ENCODE results near the gene ZSCAN2. TPM values are rescaled to one million over a fixed set of nuclear protein-coding genes. Genes with fewer than 3 reads are reported as not detected.

The ZSCAN2 gene
- polyA plus RNA-seq, 3 donors = 28.3 to 30.9 (median 29.4) TPM

- no peak for DNase-seq (ENCODE audit: extremely low read depth in 1 of 11, low read depth in 9 of 11, low spot score in 4 of 11)
These were observed 9.0 kb upstream of the ZSCAN2 start for GRCh38 chr15:84591815-84592214.

- DNase-seq (ENCODE audit: extremely low read depth in 1 of 11, low read depth in 9 of 11, low spot score in 4 of 11) = no peak
These were observed 6.1 kb upstream of the ZSCAN2 start for GRCh38 chr15:84594617-84595290.

GRCh38 chr15:84595660-84596059 lies 5.1 kb upstream of the ZSCAN2 start:
- DNase-seq (ENCODE audit: extremely low read depth in 1 of 11, low read depth in 9 of 11, low spot score in 4 of 11) = no peak

- no peak for DNase-seq (ENCODE audit: extremely low read depth in 1 of 11, low read depth in 9 of 11, low spot score in 4 of 11)
These were observed 3.5 kb upstream of the ZSCAN2 start for GRCh38 chr15:84597296-84597695.

GRCh38 chr15:84598250-84598649 lies 2.6 kb upstream of the ZSCAN2 start:
- no peak for DNase-seq (ENCODE audit: extremely low read depth in 1 of 11, low read depth in 9 of 11, low spot score in 4 of 11)

- peak in 3 of 11 donors; percentile 28 to 38 (median 34) for DNase-seq (ENCODE audit: extremely low read depth in 1 of 11, low read depth in 9 of 11, low spot score in 4 of 11)
These were observed 1.8 kb upstream of the ZSCAN2 start for GRCh38 chr15:84598993-84599392.

GRCh38 chr15:84599906-84600305 lies 903 bp upstream of the ZSCAN2 start:
- DNase-seq (ENCODE audit: extremely low read depth in 1 of 11, low read depth in 9 of 11, low spot score in 4 of 11) = no peak

DNA sequence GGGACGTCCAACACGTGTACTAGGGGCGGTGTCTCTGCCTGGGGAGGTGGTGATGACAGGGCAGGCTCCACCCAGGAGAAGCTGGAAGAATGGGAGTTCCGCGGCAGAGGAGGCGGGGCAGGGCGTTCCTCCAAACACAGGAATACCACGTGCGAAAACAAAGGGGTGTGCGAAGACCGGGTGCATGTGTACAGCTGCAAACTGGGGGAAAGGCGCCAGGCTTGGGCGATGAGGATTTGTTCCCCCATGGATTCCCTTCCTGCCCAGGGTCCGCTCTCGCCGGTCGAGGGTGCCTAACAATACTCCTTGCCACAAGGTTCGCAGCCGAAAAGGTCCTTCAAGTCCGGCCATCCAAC lies 500 bp upstream of the ZSCAN2 start:
- DNase-seq (ENCODE audit: extremely low read depth in 1 of 11, low read depth in 9 of 11, low spot score in 4 of 11) = peak in 7 of 11 donors; percentile 55 to 69 (median 63)

GRCh38 chr15:84601555-84601838 lies 688 bp downstream of the ZSCAN2 start:
- no peak for DNase-seq (ENCODE audit: extremely low read depth in 1 of 11, low read depth in 9 of 11, low spot score in 4 of 11)

GRCh38 chr15:84603630-84604379 lies 3.0 kb downstream of the ZSCAN2 start:
- DNase-seq (ENCODE audit: extremely low read depth in 1 of 11, low read depth in 9 of 11, low spot score in 4 of 11) = no peak

- DNase-seq (ENCODE audit: extremely low read depth in 1 of 11, low read depth in 9 of 11, low spot score in 4 of 11) = no peak
These were observed 4.2 kb downstream of the ZSCAN2 start for GRCh38 chr15:84604826-84605553.

DNA sequence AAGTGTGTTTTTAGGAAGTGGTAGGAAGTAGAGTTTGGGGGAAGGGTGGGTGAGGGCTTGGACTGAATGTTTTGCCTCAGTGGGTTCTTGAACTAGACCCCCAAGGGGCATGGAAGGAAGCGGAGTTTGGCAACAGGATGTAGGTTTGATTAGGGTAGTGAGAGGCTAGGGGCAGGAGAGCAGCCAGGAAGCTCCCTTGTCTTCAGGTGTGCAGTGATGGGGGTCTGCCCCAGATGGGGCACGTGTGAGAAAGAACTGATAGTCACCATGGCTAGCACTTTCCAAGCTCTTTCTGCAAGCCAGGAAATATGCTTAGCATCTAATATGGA lies 4.7 kb downstream of the ZSCAN2 start:
- DNase-seq (ENCODE audit: extremely low read depth in 1 of 11, low read depth in 9 of 11, low spot score in 4 of 11) = no peak

DNA sequence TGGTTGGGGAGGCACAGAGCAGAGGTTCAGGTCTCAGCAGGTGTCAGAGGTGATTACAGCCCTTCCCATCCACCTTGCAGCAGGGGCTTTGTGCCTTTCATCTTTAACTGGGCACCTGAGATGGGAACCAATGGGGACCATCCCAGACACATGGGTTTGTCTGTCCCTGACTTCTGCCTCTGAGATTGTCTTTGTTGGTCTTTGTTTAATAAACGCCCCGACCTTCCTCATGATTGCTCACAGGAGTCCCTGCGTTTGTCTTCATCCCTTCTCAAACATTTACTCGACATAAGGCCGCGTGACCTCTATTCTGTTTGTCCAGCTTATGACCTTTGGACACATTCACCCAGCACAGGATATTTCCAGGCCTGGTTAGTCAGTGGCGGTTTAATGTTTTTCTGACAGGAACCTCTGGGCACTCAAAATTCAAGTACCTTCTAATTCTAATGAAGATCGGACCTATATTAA lies 5.9 kb downstream of the ZSCAN2 start:
- no peak for DNase-seq (ENCODE audit: extremely low read depth in 1 of 11, low read depth in 9 of 11, low spot score in 4 of 11)

DNA sequence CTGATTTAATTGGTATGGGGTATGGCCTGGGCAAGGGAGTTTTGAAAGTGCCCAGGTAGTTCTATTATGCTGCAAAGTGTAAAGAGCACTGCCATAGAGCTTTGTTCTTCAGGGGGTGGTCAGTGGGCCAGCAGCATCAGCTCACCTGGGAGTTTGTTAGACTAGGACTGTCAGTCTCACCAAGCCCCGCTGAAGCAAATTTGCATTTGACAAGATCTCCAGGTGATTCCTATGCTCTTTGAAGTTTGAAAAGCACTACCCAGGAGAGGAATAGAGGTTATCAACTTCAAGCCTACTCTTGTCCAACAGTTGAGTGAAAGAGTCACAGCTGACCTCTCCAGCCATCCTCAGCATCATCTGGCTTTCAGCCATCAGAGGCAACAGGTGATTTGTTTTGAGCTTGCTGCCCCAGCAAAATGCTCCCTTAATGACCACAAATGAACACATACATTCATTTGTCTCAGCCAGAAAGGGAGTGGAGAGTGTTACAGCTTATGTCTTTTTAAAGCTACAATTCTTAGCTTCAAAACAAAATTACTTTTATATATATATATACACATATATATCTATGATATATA lies 8.0 kb downstream of the ZSCAN2 start:
- DNase-seq (ENCODE audit: extremely low read depth in 1 of 11, low read depth in 9 of 11, low spot score in 4 of 11) = no peak

- no peak for DNase-seq (ENCODE audit: extremely low read depth in 1 of 11, low read depth in 9 of 11, low spot score in 4 of 11)
These were observed 9.2 kb downstream of the ZSCAN2 start for GRCh38 chr15:84609818-84610525.

DNA sequence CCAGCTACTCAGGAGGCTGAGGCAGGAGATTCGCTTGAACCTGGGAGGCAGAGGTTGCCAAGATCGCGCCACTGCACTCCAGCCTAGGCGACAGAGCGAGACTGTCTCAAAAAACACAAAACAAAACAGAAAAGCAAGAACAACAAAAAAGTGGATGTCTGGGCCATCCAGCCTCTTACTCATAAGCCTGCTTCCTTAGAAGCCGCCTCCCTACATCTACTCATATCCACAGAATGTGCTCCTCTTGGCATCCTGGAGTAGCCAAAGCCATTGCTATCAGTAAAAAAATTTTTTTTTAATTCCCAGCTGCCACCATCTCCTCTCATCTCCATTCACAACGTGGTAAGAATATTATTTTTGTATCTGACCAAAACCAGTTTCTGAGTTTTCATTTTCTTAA lies 10.8 kb downstream of the ZSCAN2 start:
- no peak for DNase-seq (ENCODE audit: extremely low read depth in 1 of 11, low read depth in 9 of 11, low spot score in 4 of 11)

DNA sequence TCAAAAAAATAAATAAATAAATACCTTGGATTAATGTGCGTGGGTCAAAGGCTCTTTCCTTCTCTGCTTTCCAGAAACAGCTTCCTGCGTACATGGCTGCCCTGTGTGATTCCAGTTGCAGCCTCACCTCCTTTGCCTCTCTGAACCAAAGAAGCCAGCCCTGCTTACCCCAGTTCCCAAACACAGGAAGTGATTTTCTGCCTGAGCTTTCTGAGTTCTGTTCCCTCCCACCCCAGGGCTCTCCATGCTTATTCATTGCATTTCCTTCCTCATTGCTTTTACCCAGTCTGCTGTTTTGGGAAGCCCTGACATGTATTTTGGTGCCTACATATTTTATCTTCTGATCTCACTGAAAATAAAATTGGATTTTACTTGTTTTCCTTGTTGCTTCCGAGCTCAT lies 15.4 kb downstream of the ZSCAN2 start:
- no peak for DNase-seq (ENCODE audit: extremely low read depth in 1 of 11, low read depth in 9 of 11, low spot score in 4 of 11)

GRCh38 chr15:84620626-84621025 lies 19.8 kb downstream of the ZSCAN2 start:
- no peak for DNase-seq (ENCODE audit: extremely low read depth in 1 of 11, low read depth in 9 of 11, low spot score in 4 of 11)

DNA sequence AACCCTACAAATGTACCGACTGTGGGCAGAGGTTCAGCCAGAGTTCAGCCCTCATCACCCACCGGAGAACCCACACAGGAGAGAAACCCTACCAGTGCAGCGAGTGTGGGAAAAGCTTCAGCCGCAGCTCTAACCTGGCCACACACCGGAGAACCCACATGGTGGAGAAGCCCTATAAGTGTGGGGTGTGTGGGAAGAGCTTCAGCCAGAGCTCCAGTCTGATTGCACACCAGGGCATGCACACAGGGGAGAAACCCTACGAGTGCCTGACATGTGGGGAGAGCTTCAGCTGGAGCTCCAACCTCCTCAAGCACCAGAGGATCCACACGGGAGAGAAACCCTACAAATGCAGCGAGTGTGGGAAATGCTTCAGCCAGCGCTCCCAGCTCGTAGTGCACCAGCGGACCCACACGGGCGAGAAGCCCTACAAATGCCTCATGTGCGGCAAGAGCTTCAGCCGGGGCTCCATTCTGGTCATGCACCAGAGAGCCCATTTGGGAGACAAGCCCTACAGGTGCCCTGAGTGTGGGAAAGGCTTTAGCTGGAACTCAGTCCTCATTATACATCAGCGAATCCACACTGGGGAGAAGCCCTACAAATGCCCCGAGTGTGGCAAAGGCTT lies 20.7 kb downstream of the ZSCAN2 start:
- DNase-seq (ENCODE audit: extremely low read depth in 1 of 11, low read depth in 9 of 11, low spot score in 4 of 11) = no peak

Measured in renal cortex interstitium (tissue), 11 donors.